Measurements from ENCODE around the gene LMNTD2. TPM values are rescaled to one million over a fixed set of nuclear protein-coding genes. Genes with fewer than 3 reads are reported as not detected.
A peak's percentile ranks its signal among the peaks of the same experiment; 100 is the strongest.

Gene LMNTD2, protein sequence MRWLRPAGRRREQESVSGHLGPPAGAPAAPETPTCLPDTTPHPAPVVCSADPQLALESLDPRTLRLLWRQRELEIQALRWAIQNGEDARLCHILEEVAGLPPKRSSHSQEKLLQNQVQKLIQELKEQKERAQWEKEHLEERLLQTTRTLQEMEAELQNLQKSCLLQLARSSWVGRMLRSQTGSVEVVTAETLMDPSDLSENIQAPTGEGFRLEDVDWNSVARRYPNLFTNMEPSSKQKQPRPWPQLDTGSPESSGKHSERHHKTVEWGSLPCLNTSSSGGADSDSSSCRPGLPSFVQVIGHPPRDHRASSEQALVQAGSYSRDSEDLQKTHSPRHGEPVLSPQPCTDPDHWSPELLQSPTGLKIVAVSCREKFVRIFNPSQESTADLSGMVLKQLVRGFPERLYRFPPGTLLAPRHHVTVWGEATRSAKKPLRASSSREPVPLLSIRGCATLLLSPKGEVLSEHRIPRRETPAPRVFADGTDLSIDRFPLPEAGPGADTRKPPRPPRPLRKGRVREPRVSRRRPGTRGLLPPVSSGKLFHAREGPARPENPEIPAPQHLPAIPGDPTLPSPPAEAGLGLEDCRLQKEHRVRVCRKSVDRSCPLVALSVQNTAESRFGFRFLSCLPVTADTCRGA
- total RNA-seq (2021) (4.0 to 6.0 TPM (median 5.9 TPM) in 3 replicates), Bru-seq, nascent RNA (percentile 29 among the genes with signal in this experiment)
- long read RNA-seq, experiment 1, partial matches to known transcripts = 1 of 11 reads
- long read RNA-seq, experiment 1, other reads (novel, unspliced or antisense) = 9 of 11 reads
- long read RNA-seq, experiment 2, partial matches to known transcripts = 3 of 6 reads
- long read RNA-seq, experiment 2, other reads (novel, unspliced or antisense) = 3 of 6 reads
- long read RNA-seq, experiment 3 = 0 reads

DNA sequence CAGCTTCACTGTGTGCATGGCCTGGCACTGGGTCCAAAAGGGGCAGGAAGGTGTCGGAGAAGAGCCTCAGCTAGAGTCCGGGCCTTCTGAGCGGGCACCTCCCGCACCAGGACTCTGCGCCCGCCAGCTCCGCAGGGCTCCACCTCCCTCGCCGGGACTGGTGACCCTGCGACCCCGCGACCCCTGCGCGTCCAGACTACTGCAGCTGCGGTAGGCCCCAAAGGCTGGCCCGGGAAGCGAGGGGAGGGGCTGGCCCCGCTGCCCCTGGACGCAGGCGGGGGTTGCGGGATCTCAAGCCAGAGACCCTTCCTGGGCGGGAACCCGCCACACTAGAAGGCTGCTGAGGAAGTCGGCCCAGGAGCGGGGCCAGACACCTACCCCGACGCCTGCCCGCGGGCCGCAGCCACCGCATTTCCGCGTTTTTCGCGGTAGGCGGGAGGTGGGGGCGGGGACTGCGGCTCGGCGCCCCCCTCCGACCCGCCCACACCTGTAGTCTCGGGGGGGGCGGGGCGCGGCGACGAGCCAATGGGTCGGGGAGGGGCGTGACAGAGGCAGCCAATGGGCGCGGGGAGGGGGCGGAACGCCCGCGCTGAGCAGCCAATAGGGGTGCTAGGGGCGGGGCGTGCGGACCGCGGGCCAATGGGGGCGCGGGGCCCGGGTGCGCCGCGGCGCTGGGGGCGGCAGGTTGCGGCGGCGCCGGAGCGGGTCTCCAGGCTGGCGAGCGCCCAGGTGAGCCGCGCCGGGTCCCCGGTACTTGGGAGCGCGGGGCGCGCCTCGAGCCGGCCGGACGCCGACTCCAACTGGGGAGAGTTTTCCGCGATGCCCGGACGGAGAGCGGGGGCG lies at the start of gene LMNTD2, which contains the start of gene RASSF7:
Gene LMNTD2, minus strand, starts transcription at position 434 of the 843 bp plus-strand sequence. Its CDS starts 22 bp downstream, at position 412.
Gene RASSF7, plus strand, starts transcription at position 666 of the 843 bp plus-strand sequence. CDS start 799 bp downstream, outside the sequence.
- no peaks in the 10 kb centered on the region for H3K9me3 Mint-ChIP-seq
- POLR2A ChIA-PET = interaction anchor here (0.8 to 1.4 kb wide), 2 partner anchors 8 to 15 kb away, joined by 3 to 5 read pairs; no protein-coding TSS in a partner anchor
- DNase-seq (ENCODE audit: low spot score) = peak; percentile 96
- peak within 1 kb of the TSS; percentile 87 for H3K4me3 Mint-ChIP-seq
- peaks cover 28% of the 10 kb centered on the region for H3K27me3 Mint-ChIP-seq (ENCODE audit: low read depth)
- H3K4me1 Mint-ChIP-seq = peaks cover 21% of the 10 kb centered on the region
- H3K36me3 Mint-ChIP-seq = 0 out of 2 replicates have a peak, but pooled peaks cover 3% of the 10 kb centered on the region
- CTCF ChIA-PET = interaction anchor here (1.2 to 1.9 kb wide), 7 partner anchors 8 to 168 kb away, joined by 3 to 6 read pairs (median 4); partner anchors contain the start of gene PHRF1
- TF ChIP-seq, protein P1, sequence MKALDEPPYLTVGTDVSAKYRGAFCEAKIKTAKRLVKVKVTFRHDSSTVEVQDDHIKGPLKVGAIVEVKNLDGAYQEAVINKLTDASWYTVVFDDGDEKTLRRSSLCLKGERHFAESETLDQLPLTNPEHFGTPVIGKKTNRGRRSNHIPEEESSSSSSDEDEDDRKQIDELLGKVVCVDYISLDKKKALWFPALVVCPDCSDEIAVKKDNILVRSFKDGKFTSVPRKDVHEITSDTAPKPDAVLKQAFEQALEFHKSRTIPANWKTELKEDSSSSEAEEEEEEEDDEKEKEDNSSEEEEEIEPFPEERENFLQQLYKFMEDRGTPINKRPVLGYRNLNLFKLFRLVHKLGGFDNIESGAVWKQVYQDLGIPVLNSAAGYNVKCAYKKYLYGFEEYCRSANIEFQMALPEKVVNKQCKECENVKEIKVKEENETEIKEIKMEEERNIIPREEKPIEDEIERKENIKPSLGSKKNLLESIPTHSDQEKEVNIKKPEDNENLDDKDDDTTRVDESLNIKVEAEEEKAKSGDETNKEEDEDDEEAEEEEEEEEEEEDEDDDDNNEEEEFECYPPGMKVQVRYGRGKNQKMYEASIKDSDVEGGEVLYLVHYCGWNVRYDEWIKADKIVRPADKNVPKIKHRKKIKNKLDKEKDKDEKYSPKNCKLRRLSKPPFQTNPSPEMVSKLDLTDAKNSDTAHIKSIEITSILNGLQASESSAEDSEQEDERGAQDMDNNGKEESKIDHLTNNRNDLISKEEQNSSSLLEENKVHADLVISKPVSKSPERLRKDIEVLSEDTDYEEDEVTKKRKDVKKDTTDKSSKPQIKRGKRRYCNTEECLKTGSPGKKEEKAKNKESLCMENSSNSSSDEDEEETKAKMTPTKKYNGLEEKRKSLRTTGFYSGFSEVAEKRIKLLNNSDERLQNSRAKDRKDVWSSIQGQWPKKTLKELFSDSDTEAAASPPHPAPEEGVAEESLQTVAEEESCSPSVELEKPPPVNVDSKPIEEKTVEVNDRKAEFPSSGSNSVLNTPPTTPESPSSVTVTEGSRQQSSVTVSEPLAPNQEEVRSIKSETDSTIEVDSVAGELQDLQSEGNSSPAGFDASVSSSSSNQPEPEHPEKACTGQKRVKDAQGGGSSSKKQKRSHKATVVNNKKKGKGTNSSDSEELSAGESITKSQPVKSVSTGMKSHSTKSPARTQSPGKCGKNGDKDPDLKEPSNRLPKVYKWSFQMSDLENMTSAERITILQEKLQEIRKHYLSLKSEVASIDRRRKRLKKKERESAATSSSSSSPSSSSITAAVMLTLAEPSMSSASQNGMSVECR (CRISPR knock-in tag; IDR thresholded peaks at IDR 0.05; ENCODE audit: borderline replicate concordance) = peak; percentile 69; the same call in 1 of the 2 replicates
- TF ChIP-seq, protein P2, sequence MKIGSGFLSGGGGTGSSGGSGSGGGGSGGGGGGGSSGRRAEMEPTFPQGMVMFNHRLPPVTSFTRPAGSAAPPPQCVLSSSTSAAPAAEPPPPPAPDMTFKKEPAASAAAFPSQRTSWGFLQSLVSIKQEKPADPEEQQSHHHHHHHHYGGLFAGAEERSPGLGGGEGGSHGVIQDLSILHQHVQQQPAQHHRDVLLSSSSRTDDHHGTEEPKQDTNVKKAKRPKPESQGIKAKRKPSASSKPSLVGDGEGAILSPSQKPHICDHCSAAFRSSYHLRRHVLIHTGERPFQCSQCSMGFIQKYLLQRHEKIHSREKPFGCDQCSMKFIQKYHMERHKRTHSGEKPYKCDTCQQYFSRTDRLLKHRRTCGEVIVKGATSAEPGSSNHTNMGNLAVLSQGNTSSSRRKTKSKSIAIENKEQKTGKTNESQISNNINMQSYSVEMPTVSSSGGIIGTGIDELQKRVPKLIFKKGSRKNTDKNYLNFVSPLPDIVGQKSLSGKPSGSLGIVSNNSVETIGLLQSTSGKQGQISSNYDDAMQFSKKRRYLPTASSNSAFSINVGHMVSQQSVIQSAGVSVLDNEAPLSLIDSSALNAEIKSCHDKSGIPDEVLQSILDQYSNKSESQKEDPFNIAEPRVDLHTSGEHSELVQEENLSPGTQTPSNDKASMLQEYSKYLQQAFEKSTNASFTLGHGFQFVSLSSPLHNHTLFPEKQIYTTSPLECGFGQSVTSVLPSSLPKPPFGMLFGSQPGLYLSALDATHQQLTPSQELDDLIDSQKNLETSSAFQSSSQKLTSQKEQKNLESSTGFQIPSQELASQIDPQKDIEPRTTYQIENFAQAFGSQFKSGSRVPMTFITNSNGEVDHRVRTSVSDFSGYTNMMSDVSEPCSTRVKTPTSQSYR (CRISPR knock-in tag; IDR thresholded peaks at IDR 0.05) = 0 out of 2 replicates have a peak, but pooled peaks have one; percentile 44
- TF ChIP-seq KAT7 (CRISPR knock-in tag; IDR thresholded peaks at IDR 0.05; ENCODE audit: borderline replicate concordance) = no peak; the same call in 1 of the 2 replicates
- TF ChIP-seq FOXK1 (CRISPR knock-in tag; IDR thresholded peaks at IDR 0.05) = no peak
- TF ChIP-seq, protein P3, sequence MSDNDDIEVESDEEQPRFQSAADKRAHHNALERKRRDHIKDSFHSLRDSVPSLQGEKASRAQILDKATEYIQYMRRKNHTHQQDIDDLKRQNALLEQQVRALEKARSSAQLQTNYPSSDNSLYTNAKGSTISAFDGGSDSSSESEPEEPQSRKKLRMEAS (CRISPR knock-in tag; IDR thresholded peaks at IDR 0.05) = peak; percentile 59; the same call in 1 of the 2 replicates
- TF ChIP-seq NFYB (CRISPR knock-in tag; conservative IDR thresholded peaks at IDR 0.05; ENCODE audit: low read depth) = peak; percentile 97
- TF ChIP-seq, protein P4, sequence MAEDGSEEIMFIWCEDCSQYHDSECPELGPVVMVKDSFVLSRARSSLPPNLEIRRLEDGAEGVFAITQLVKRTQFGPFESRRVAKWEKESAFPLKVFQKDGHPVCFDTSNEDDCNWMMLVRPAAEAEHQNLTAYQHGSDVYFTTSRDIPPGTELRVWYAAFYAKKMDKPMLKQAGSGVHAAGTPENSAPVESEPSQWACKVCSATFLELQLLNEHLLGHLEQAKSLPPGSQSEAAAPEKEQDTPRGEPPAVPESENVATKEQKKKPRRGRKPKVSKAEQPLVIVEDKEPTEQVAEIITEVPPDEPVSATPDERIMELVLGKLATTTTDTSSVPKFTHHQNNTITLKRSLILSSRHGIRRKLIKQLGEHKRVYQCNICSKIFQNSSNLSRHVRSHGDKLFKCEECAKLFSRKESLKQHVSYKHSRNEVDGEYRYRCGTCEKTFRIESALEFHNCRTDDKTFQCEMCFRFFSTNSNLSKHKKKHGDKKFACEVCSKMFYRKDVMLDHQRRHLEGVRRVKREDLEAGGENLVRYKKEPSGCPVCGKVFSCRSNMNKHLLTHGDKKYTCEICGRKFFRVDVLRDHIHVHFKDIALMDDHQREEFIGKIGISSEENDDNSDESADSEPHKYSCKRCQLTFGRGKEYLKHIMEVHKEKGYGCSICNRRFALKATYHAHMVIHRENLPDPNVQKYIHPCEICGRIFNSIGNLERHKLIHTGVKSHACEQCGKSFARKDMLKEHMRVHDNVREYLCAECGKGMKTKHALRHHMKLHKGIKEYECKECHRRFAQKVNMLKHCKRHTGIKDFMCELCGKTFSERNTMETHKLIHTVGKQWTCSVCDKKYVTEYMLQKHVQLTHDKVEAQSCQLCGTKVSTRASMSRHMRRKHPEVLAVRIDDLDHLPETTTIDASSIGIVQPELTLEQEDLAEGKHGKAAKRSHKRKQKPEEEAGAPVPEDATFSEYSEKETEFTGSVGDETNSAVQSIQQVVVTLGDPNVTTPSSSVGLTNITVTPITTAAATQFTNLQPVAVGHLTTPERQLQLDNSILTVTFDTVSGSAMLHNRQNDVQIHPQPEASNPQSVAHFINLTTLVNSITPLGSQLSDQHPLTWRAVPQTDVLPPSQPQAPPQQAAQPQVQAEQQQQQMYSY (CRISPR knock-in tag; IDR thresholded peaks at IDR 0.05) = peak; percentile 79
- TF ChIP-seq, protein P5, sequence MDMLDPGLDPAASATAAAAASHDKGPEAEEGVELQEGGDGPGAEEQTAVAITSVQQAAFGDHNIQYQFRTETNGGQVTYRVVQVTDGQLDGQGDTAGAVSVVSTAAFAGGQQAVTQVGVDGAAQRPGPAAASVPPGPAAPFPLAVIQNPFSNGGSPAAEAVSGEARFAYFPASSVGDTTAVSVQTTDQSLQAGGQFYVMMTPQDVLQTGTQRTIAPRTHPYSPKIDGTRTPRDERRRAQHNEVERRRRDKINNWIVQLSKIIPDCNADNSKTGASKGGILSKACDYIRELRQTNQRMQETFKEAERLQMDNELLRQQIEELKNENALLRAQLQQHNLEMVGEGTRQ (CRISPR knock-in tag; IDR thresholded peaks at IDR 0.05) = peak; percentile 54; the same call in 1 of the 2 replicates
- peak; percentile 16; the same call in 1 of the 2 replicates for TF ChIP-seq GABPB1 (CRISPR knock-in tag; IDR thresholded peaks at IDR 0.05)
- no peak for TF ChIP-seq JAZF1 (CRISPR knock-in tag; IDR thresholded peaks at IDR 0.05)
- TF ChIP-seq SP1 (CRISPR knock-in tag; conservative IDR thresholded peaks at IDR 0.05) = peak; percentile 88; the same call in 1 of the 2 replicates
- TF ChIP-seq, protein P6, sequence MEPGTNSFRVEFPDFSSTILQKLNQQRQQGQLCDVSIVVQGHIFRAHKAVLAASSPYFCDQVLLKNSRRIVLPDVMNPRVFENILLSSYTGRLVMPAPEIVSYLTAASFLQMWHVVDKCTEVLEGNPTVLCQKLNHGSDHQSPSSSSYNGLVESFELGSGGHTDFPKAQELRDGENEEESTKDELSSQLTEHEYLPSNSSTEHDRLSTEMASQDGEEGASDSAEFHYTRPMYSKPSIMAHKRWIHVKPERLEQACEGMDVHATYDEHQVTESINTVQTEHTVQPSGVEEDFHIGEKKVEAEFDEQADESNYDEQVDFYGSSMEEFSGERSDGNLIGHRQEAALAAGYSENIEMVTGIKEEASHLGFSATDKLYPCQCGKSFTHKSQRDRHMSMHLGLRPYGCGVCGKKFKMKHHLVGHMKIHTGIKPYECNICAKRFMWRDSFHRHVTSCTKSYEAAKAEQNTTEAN (CRISPR knock-in tag; IDR thresholded peaks at IDR 0.05) = no peak
- H3K27ac Mint-ChIP-seq = peak within 1 kb of the TSS; percentile 88
- ATAC-seq = peak; percentile 84

Measured in WTC11 (cell line).